ENCODE data around the gene LAMB3. TPM values are rescaled to one million over a fixed set of nuclear protein-coding genes. Genes with fewer than 3 reads are reported as not detected.

LAMB3 gene
- total and polyA plus RNA-seq, 2 experiments from 2014 or later = 0.21 to 0.48 TPM

DNA sequence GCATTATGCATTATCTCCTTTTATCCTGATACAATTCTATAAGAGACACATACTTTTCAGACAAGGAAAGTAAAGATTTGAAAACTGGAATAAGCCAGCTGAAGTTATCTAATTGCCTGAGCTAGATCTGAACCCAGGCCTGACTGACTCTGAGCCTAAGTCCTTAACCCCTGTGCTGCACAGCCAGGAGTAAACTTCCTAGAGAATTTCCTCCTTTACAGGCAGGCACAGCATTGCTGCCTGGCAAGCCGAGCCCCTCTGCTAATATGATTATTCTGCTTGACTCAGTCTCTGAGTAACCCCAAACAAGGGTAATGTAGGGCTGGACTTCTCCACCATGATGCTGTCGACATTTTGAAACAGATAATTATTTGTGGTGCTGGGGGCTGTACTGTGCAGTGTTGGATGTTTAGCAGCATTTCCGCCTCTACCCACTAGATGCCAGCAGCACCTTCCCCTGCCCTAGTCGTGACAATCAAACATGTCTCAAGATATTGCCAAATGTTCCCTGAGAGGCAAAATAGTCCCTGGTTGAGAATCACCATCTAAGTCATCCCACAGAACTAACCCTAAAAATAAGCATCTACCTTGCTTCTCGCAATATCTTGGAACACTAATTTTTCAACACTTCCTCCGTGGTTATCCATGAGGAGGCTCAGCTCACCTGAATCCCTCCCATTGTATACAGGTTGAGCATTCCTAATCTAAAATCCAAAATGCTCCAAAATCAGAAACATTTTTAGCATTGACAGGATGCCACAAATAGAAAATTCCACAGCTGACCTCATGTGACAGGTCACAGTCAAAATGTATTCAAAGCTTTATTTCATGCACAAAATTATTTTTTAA is 50.2 kb downstream of the LAMB3 start:
- peaks cover 11% of the 10 kb centered on the region for H3K4me1 ChIP-seq (ENCODE audit: low read depth)
- TF ChIP-seq, protein P1, sequence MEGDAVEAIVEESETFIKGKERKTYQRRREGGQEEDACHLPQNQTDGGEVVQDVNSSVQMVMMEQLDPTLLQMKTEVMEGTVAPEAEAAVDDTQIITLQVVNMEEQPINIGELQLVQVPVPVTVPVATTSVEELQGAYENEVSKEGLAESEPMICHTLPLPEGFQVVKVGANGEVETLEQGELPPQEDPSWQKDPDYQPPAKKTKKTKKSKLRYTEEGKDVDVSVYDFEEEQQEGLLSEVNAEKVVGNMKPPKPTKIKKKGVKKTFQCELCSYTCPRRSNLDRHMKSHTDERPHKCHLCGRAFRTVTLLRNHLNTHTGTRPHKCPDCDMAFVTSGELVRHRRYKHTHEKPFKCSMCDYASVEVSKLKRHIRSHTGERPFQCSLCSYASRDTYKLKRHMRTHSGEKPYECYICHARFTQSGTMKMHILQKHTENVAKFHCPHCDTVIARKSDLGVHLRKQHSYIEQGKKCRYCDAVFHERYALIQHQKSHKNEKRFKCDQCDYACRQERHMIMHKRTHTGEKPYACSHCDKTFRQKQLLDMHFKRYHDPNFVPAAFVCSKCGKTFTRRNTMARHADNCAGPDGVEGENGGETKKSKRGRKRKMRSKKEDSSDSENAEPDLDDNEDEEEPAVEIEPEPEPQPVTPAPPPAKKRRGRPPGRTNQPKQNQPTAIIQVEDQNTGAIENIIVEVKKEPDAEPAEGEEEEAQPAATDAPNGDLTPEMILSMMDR (IDR thresholded peaks at IDR 0.05; ENCODE audit: low read depth, low read length) = peak; percentile 78
- peak; percentile 56 to 69 for DNase-seq (ENCODE audit: low read depth in 1 of 2, low spot score in 1 of 2)

DNA sequence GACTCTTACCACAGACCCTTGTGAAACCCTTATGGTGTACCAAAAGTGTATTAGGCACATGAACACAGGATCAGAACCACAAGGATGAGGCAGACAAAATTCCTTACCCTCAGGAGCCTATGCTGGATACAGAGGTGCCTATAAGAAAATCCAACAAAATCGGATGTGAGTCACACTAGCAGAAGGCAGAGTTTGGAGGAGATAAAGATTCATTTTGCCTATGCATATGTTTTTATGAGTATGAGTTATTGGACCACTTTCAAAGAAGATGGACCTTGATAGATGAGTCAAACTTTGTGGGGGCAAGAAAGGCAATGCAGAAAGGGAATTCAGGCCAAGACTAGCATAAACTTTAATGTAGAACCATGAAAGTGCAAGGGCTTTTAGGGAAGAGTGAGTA is 51.7 kb downstream of the LAMB3 start:
- Histone ChIP-seq H3K4me1 (ENCODE audit: low read depth) (peaks cover 11% of the 10 kb centered on the region), H3K9me3 (ENCODE audit: low read depth) (no peaks in the 10 kb centered on the region), H3K27ac (no peak overlapping the region), H3K27me3 (peaks cover 4% of the 10 kb centered on the region), H3K36me3 (no peaks in the 10 kb centered on the region), H3K4me3 (no peak overlapping the region)
- TF ChIP-seq, protein P1 (IDR thresholded peaks at IDR 0.05; ENCODE audit: low read depth, low read length) = no peak
- no peak for DNase-seq (ENCODE audit: low read depth in 1 of 2, low spot score in 1 of 2)

More for the DNA sequence above, 50.2 kb downstream of the LAMB3 start:
- no peaks in the 10 kb centered on the region for H3K27me3 ChIP-seq
- H3K36me3 ChIP-seq = no peaks in the 10 kb centered on the region
- H3K9me3 ChIP-seq (ENCODE audit: low read depth) = no peaks in the 10 kb centered on the region
- H3K27ac ChIP-seq = no peak overlapping the region
- no peak overlapping the region for H3K4me3 ChIP-seq

DNA sequence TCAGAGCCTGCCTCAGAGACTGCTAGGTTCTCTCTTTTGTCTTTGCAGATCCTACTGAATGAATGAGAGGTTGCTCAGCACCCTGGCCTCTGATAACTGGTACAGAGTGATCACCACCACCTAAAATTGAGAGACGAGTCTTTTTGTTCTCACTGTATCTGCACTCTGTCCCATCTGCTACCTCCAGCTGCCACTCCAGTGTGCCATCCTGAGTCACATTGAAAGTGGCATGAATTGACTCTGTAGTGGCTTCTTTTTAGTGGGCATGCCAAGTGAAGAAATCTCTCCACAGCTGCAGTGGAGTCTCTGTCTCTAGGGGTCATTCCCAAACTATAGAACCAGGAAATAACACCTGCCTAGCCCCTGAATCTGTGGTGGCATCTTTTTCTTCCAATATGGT is 54.0 kb downstream of the LAMB3 start:
- DNase-seq (ENCODE audit: low read depth in 1 of 2, low spot score in 1 of 2) = no peak
- Histone ChIP-seq H3K4me1 (ENCODE audit: low read depth) (no peaks in the 10 kb centered on the region), H3K27me3 (peaks cover 5% of the 10 kb centered on the region), H3K4me3 (no peak overlapping the region), H3K9me3 (ENCODE audit: low read depth) (no peaks in the 10 kb centered on the region), H3K36me3 (no peaks in the 10 kb centered on the region), H3K27ac (no peak overlapping the region)
- TF ChIP-seq, protein P1 (IDR thresholded peaks at IDR 0.05; ENCODE audit: low read depth, low read length) = no peak

DNA sequence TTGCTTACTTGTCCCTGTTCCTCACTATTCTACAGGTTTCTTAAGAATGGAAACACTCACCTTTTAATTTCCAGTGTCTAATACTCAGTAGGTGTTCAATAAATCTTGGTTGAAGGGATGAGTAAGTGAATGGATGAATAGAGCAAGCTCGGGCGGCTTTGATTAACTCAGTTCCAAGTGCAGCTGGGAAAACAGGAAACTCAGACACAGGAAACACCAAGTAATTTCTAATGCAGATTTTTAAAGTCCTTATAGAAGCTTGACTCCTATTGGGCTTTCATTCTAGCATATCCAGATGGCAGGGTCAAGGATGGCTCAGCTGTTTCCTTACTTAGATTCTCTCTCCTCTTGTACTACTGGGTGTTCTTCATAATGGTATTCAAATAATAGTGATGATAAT is 54.7 kb downstream of the LAMB3 start:
- H3K27ac ChIP-seq = no peak overlapping the region

DNA sequence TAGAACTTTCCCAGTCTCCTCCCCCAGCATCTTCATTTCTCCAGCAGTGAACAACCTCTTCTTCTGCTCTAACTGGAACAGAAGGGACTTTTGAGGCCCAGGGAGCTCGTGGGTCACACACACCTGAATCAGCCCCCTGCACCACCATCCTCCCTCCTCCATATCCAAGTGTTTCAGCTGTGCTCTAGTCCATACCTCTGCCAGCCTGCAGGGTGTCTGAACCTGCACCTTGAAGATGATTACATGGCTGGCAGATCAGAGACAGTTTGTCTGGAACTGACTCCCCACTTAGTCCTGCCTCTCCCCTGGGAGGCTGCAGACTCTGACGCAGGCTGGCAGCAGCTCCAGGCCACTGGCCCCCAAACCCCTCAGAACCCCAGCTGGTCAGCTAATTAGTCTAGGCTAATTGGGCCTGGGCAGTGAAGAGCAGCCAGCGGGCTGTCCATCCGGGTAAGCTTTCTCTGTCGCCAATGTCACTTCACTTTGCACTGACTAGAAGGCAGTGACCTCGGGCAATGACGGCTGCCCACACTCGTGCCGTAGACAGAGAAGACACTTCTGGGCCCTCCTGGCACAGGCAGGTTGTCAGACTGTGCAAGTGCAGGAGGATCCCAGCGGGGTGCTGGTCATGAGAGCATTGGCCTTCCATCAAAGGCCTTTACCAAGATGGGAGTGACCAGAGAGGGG is 56.5 kb downstream of the LAMB3 start:
- H3K27ac ChIP-seq = no peak overlapping the region
- no peak overlapping the region for H3K4me3 ChIP-seq
- no peaks in the 10 kb centered on the region for H3K4me1 ChIP-seq (ENCODE audit: low read depth)
- H3K9me3 ChIP-seq (ENCODE audit: low read depth) = no peaks in the 10 kb centered on the region
- TF ChIP-seq, protein P1 (IDR thresholded peaks at IDR 0.05; ENCODE audit: low read depth, low read length) = no peak
- peaks cover 5% of the 10 kb centered on the region for H3K27me3 ChIP-seq
- no peaks in the 10 kb centered on the region for H3K36me3 ChIP-seq
- DNase-seq (ENCODE audit: low read depth in 1 of 2, low spot score in 1 of 2) = no peak

More for the DNA sequence above, 54.7 kb downstream of the LAMB3 start:
- H3K4me3 ChIP-seq = no peak overlapping the region
- H3K4me1 ChIP-seq (ENCODE audit: low read depth) = no peaks in the 10 kb centered on the region
- H3K27me3 ChIP-seq = peaks cover 5% of the 10 kb centered on the region
- TF ChIP-seq, protein P1 (IDR thresholded peaks at IDR 0.05; ENCODE audit: low read depth, low read length) = no peak
- no peaks in the 10 kb centered on the region for H3K9me3 ChIP-seq (ENCODE audit: low read depth)
- H3K36me3 ChIP-seq = no peaks in the 10 kb centered on the region
- DNase-seq (ENCODE audit: low read depth in 1 of 2, low spot score in 1 of 2) = no peak
